HepG2 (cell line): ENCODE measurements around the gene ADIPOR2. TPM values are rescaled to one million over a fixed set of nuclear protein-coding genes. Genes with fewer than 3 reads are reported as not detected.

ENCODE experiments used
- ATF2 ChIP-seq: sonication (generic); formaldehyde crosslinking; IDR thresholded peaks from 2 replicates; pipeline ENCODE4 v1.4.0; 2020; ENCODE audit warnings: missing genetic modification reagents
- ATF6 ChIP-seq: sonication (generic); formaldehyde crosslinking; conservative IDR thresholded peaks from 2 replicates; pipeline ENCODE4 v1.4.0; 2020; ENCODE audit warnings: missing genetic modification reagents
- CEBPZ ChIP-seq: IDR thresholded peaks from 2 replicates; pipeline ENCODE4 v1.6.1; 2012; ENCODE audit warnings: low read length, improper control_type of control experiment
- CREM ChIP-seq, 2 experiments: sonication (generic) in 1 of 2; formaldehyde crosslinking in 1 of 2; IDR thresholded peaks; 2 replicates each; pipeline versions ENCODE4 v1.4.0 to v1.6.1; 2016 to 2020; ENCODE audit warnings: antibody characterized with exemption in 1 of 2, mild to moderate bottlenecking in 1 of 2, missing genetic modification reagents in 1 of 2
- ESRRA ChIP-seq: sonication (generic); formaldehyde crosslinking; IDR thresholded peaks from 2 replicates; pipeline ENCODE4 v1.5.1; 2020; ENCODE audit warnings: mild to moderate bottlenecking, low read depth, missing genetic modification reagents
- GABPA ChIP-seq, 2 experiments: IDR thresholded peaks; 2 replicates each; pipeline ENCODE4 v1.6.1; 2011 to 2016; ENCODE audit warnings: low read depth in 2 of 2, low read length in 1 of 2, missing biosample characterization in 1 of 2, missing genetic modification characterization in 1 of 2
- GATAD2A ChIP-seq: IDR thresholded peaks from 2 replicates; pipeline ENCODE4 v1.6.1; 2016
- KDM6A ChIP-seq: IDR thresholded peaks from 2 replicates; pipeline ENCODE4 v1.6.1; 2016; ENCODE audit warnings: low read depth
- KLF6 ChIP-seq: IDR thresholded peaks from 2 replicates; pipeline ENCODE4 v1.8.0; 2016; ENCODE audit warnings: missing biosample characterization, missing genetic modification reagents
- MAFG ChIP-seq: sonication (generic); formaldehyde crosslinking; IDR thresholded peaks from 2 replicates; pipeline ENCODE4 v1.5.1; 2020; ENCODE audit warnings: mild to moderate bottlenecking, missing genetic modification reagents
- MTF1 ChIP-seq: sonication (generic); formaldehyde crosslinking; IDR thresholded peaks from 2 replicates; pipeline ENCODE4 v1.5.0; 2020; ENCODE audit warnings: missing genetic modification reagents
- NFIC ChIP-seq: IDR thresholded peaks from 2 replicates; pipeline ENCODE4 v1.6.1; 2012; ENCODE audit warnings: mild to moderate bottlenecking, low read length, inconsistent platforms
- NONO ChIP-seq, 2 experiments: fragments of 450-650 bp in 1 of 2; sonication (generic) in 1 of 2; formaldehyde crosslinking in 1 of 2; IDR thresholded peaks in 1 of 2; conservative IDR thresholded peaks in 1 of 2; 2 replicates each; pipeline versions ENCODE4 v1.6.1 to v1.8.0; 2017 to 2022; ENCODE audit warnings: mild to moderate bottlenecking in 1 of 2, missing genetic modification reagents in 1 of 2, moderate library complexity in 1 of 2
- NR3C1 ChIP-seq: sonication (generic); formaldehyde crosslinking; IDR thresholded peaks from 2 replicates; pipeline ENCODE4 v1.4.0; 2020; ENCODE audit warnings: missing genetic modification reagents
- RXRB ChIP-seq: IDR thresholded peaks from 2 replicates; pipeline ENCODE4 v1.6.1; 2016; ENCODE audit warnings: borderline replicate concordance, missing genetic modification reagents, missing compliant biosample characterization
- SATB2 ChIP-seq: sonication (generic); formaldehyde crosslinking; IDR thresholded peaks from 2 replicates; pipeline ENCODE4 v1.5.0; 2020; ENCODE audit warnings: missing genetic modification reagents
- SMAD3 ChIP-seq: sonication (generic); formaldehyde crosslinking; IDR thresholded peaks from 2 replicates; pipeline ENCODE4 v1.4.0; 2020; ENCODE audit warnings: missing genetic modification reagents
- SP2 ChIP-seq: sonication (generic); formaldehyde crosslinking; IDR thresholded peaks from 2 replicates; pipeline ENCODE4 v1.5.1; 2020; ENCODE audit warnings: mild to moderate bottlenecking, missing genetic modification reagents
- SP4 ChIP-seq: sonication (generic); formaldehyde crosslinking; IDR thresholded peaks from 2 replicates; pipeline ENCODE4 v1.8.1; 2023; ENCODE audit warnings: mild to moderate bottlenecking, missing genetic modification reagents
- STAG1 ChIP-seq: sonication (generic); formaldehyde crosslinking; IDR thresholded peaks from 2 replicates; pipeline ENCODE4 v1.4.0; 2020; ENCODE audit warnings: missing genetic modification reagents
- STAT5B ChIP-seq: sonication (generic); formaldehyde crosslinking; IDR thresholded peaks from 2 replicates; pipeline ENCODE4 v1.4.0; 2020; ENCODE audit warnings: missing genetic modification reagents
- SYNCRIP ChIP-seq: fragments of 200-400 bp; formaldehyde crosslinking; IDR thresholded peaks from 2 replicates; pipeline ENCODE4 v1.6.1; 2018; ENCODE audit warnings: mild to moderate bottlenecking, low read depth, low read length; ENCODE audit not compliant: insufficient read depth
- TARDBP ChIP-seq: sonication (generic); formaldehyde crosslinking; IDR thresholded peaks from 2 replicates; pipeline ENCODE4 v1.8.0; 2022; ENCODE audit warnings: mild to moderate bottlenecking, missing genetic modification reagents
- XRCC5 ChIP-seq: fragments of 200-400 bp; formaldehyde crosslinking; optimal IDR thresholded peaks from 2 replicates; pipeline ENCODE3; 2017; ENCODE audit warnings: mild to moderate bottlenecking, low read length
- ZFP41 ChIP-seq: sonication (generic); formaldehyde crosslinking; IDR thresholded peaks from 2 replicates; pipeline ENCODE4 v1.4.0; 2020; ENCODE audit warnings: mild to moderate bottlenecking, missing genetic modification reagents, borderline replicate concordance
- ZNF264 ChIP-seq: sonication (generic); formaldehyde crosslinking; IDR thresholded peaks from 2 replicates; pipeline ENCODE4 v1.4.0; 2020; ENCODE audit warnings: missing genetic modification reagents
- polyA plus RNA-seq, 8 experiments: library from polyadenylated mRNA; depleted of rRNA in 3 of 8; stranded (reverse) in 7 of 8; unstranded in 1 of 8; fragments of >200 nt; fragmentation: Illumina TruSeq in 4 of 8; extraction: Trizol in 4 of 8; gene quantifications; 2 replicates each; pipeline versions ENCODE4 v1.2.1 to v1.2.3, GENCODE V29; 2011 to 2016; ENCODE audit warnings: low read depth in 4 of 8, missing spikeins in 1 of 8, mixed read lengths in 1 of 8; ENCODE audit not compliant: insufficient read depth in 1 of 8
- total RNA-seq, 5 experiments: library from RNA; depleted of rRNA; stranded (reverse); fragments of >200 nt; fragmentation: Illumina TruSeq; extraction: Trizol; gene quantifications; 2 replicates each; pipeline ENCODE4 v1.2.3, GENCODE V29; 2016; ENCODE audit warnings: low read depth in 1 of 5

Gene ADIPOR2
- total and polyA plus RNA-seq, 2 of the 13 experiments (the other 11 are each of a cell fraction or from before 2014, with no cell fraction given) = 35.2 to 52.2 TPM

GRCh38 chr12:1837541-1838204 is 146.8 kb downstream of the ADIPOR2 start (continued):
- TF ChIP-seq GABPA (IDR thresholded peaks at IDR 0.05; ENCODE audit: low read depth, low read length) (no peak), GABPA (CRISPR knock-in tag; IDR thresholded peaks at IDR 0.05; ENCODE audit: low read depth) (peak; percentile 57; the same call in 1 of the 2 replicates), GATAD2A (CRISPR knock-in tag) (peak; percentile 80), NR3C1 (CRISPR knock-in tag) (no peak), KDM6A (CRISPR knock-in tag) (peak; percentile 77), XRCC5 (peak; percentile 35), ZNF264 (CRISPR knock-in tag) (peak; percentile 25; the same call in 1 of the 2 replicates), ESRRA (CRISPR knock-in tag) (no peak), ATF6 (no peak), RXRB (CRISPR knock-in tag) (peak; percentile 85), SP2 (no peak), SP4 (CRISPR knock-in tag) (no peak), SATB2 (CRISPR knock-in tag) (no peak), STAG1 (CRISPR knock-in tag) (peak; percentile 26; the same call in 1 of the 2 replicates), ZFP41 (CRISPR knock-in tag) (no peak), MTF1 (CRISPR knock-in tag) (no peak), MAFG (CRISPR knock-in tag) (no peak), SYNCRIP (no peak), TARDBP (CRISPR knock-in tag) (peak; percentile 43; the same call in 1 of the 2 replicates), STAT5B (CRISPR knock-in tag) (no peak), SMAD3 (CRISPR knock-in tag) (no peak), CREM (IDR thresholded peaks at IDR 0.05) (peak; percentile 49; the same call in 1 of the 2 replicates), CREM (CRISPR knock-in tag; IDR thresholded peaks at IDR 0.05) (no peak), NONO (IDR thresholded peaks at IDR 0.05) (no peak), NONO (CRISPR knock-in tag; conservative IDR thresholded peaks at IDR 0.05) (no peak), CEBPZ (no peak), NFIC (no peak), ATF2 (CRISPR knock-in tag) (peak; percentile 70; the same call in 1 of the 2 replicates), KLF6 (CRISPR knock-in tag) (no peak)
